Measurements from ENCODE around the gene GLI2.

- TF ChIP-seq YY1 (IDR thresholded peaks at IDR 0.05; ENCODE audit: insufficient read depth, insufficient read length), result no peak
- TF ChIP-seq SUZ12 (IDR thresholded peaks at IDR 0.05; ENCODE audit: extremely low read depth, insufficient read depth, insufficient read length), result no peak
Measured at GRCh38 chr2:120769787-120770120, 34.1 kb downstream of the GLI2 start.
